NCI-H446 (cell line): ENCODE measurements around the gene ZBTB22.
"Not testable (repeated sequence)": the region's sequence is repeated elsewhere in the genome, so short reads cannot be mapped to it uniquely, and the experiment has no call there.

ENCODE experiments used
- DNase-seq, 2 experiments: peaks; one replicate each; lab custom pipeline; 2025; lab: John Stamatoyannopoulos, UW

Gene ZBTB22

GRCh38 chr6:33279257-33279695, 38.3 kb downstream of the ZBTB22 start:
- DNase-seq = no peak

GRCh38 chr6:33278810-33279209, 38.7 kb downstream of the ZBTB22 start:
- DNase-seq = no peak

GRCh38 chr6:33278392-33278741, 39.2 kb downstream of the ZBTB22 start:
- DNase-seq = no peak

- DNase-seq = no peak
Measured at GRCh38 chr6:33277663-33278391, 39.7 kb downstream of the ZBTB22 start.

GRCh38 chr6:33276864-33277662, 40.5 kb downstream of the ZBTB22 start, which contains the start of gene B3GALT4:
TSS of gene B3GALT4 (plus strand) at chr6:33277123. CDS start at chr6:33277420, 297 bp downstream.
- no peak for DNase-seq

GRCh38 chr6:33276581-33276863, 41.0 kb downstream of the ZBTB22 start:
- DNase-seq = no peak

GRCh38 chr6:33275795-33276580, 41.6 kb downstream of the ZBTB22 start:
- not testable (repeated sequence) for DNase-seq

- DNase-seq = no peak
Measured at GRCh38 chr6:33273924-33274902, 43.3 kb downstream of the ZBTB22 start.

GRCh38 chr6:33273129-33273923, 44.2 kb downstream of the ZBTB22 start:
- DNase-seq = no peak

GRCh38 chr6:33272275-33273128, 45.0 kb downstream of the ZBTB22 start:
- DNase-seq = no peak

- DNase-seq = peak; percentile 98
Measured at GRCh38 chr6:33271468-33272274, 45.9 kb downstream of the ZBTB22 start, which contains the start of the genes RPS18 and VPS52. TSS of gene RPS18 (plus strand) at chr6:33272075. CDS start at chr6:33272120, 45 bp downstream. TSS of gene VPS52 (minus strand) at chr6:33271876. CDS start at chr6:33271675, 201 bp downstream.

GRCh38 chr6:33271117-33271467, 46.5 kb downstream of the ZBTB22 start:
- peak in 1 of 2 experiments; percentile 52 for DNase-seq
